Measurements from ENCODE around the gene RERG. TPM values are rescaled to one million over a fixed set of nuclear protein-coding genes. Genes with fewer than 3 reads are reported as not detected.

RERG gene
- total RNA-seq, 1 donor from 2014 or later: 1.2 TPM

GRCh38 chr12:15216036-15216889, 5.0 kb downstream of the RERG start:
- TF ChIP-seq CTCF (IDR thresholded peaks at IDR 0.05; ENCODE audit: insufficient read depth, low read length, poor library complexity, severe bottlenecking): no peak
- Histone ChIP-seq H3K4me3 (ENCODE audit: low read depth, low read length) (no peak overlapping the region), H3K36me3 (ENCODE audit: control insufficient read depth, insufficient read depth, low read length) (no peaks in the 10 kb centered on the region), H3K27me3 (ENCODE audit: control insufficient read depth, insufficient read depth, low read length) (peaks cover 3% of the 10 kb centered on the region)
- DNase-seq (ENCODE audit: low read depth): no peak

- DNase-seq (ENCODE audit: low read depth): no peak
- no peak for TF ChIP-seq CTCF (IDR thresholded peaks at IDR 0.05; ENCODE audit: insufficient read depth, low read length, poor library complexity, severe bottlenecking)
- Histone ChIP-seq H3K4me3 (ENCODE audit: low read depth, low read length) (no peak overlapping the region), H3K36me3 (ENCODE audit: control insufficient read depth, insufficient read depth, low read length) (no peaks in the 10 kb centered on the region), H3K27me3 (ENCODE audit: control insufficient read depth, insufficient read depth, low read length) (no peaks in the 10 kb centered on the region)
These were observed 6.2 kb downstream of the RERG start for GRCh38 chr12:15214851-15215601.

- no peak overlapping the region for H3K4me3 ChIP-seq (ENCODE audit: low read depth, low read length)
- no peaks in the 10 kb centered on the region for H3K27me3 ChIP-seq (ENCODE audit: control insufficient read depth, insufficient read depth, low read length)
- no peaks in the 10 kb centered on the region for H3K36me3 ChIP-seq (ENCODE audit: control insufficient read depth, insufficient read depth, low read length)
- TF ChIP-seq CTCF (IDR thresholded peaks at IDR 0.05; ENCODE audit: insufficient read depth, low read length, poor library complexity, severe bottlenecking): no peak
- no peak for DNase-seq (ENCODE audit: low read depth)
These were observed 8.3 kb downstream of the RERG start for GRCh38 chr12:15212930-15213329.

GRCh38 chr12:15209782-15210181, 11.4 kb downstream of the RERG start:
- Histone ChIP-seq H3K4me3 (ENCODE audit: low read depth, low read length) (no peak overlapping the region), H3K36me3 (ENCODE audit: control insufficient read depth, insufficient read depth, low read length) (no peaks in the 10 kb centered on the region), H3K27me3 (ENCODE audit: control insufficient read depth, insufficient read depth, low read length) (no peaks in the 10 kb centered on the region)
- TF ChIP-seq CTCF (IDR thresholded peaks at IDR 0.05; ENCODE audit: insufficient read depth, low read length, poor library complexity, severe bottlenecking): no peak
- no peak for DNase-seq (ENCODE audit: low read depth)

- H3K36me3 ChIP-seq (ENCODE audit: control insufficient read depth, insufficient read depth, low read length): no peaks in the 10 kb centered on the region
- TF ChIP-seq CTCF (IDR thresholded peaks at IDR 0.05; ENCODE audit: insufficient read depth, low read length, poor library complexity, severe bottlenecking): no peak
- H3K4me3 ChIP-seq (ENCODE audit: low read depth, low read length): no peak overlapping the region
- no peak for DNase-seq (ENCODE audit: low read depth)
- H3K27me3 ChIP-seq (ENCODE audit: control insufficient read depth, insufficient read depth, low read length): no peaks in the 10 kb centered on the region
These were observed 12.2 kb downstream of the RERG start for GRCh38 chr12:15208871-15209656.

Data from kidney epithelial cell (primary cell).